ENCODE measurements around the gene CCDC149. TPM values are rescaled to one million over a fixed set of nuclear protein-coding genes. Genes with fewer than 3 reads are reported as not detected.

CCDC149 gene
- total RNA-seq, 1 experiment from 2014 or later, result 9.8 TPM

- no peaks in the 10 kb centered on the region for H3F3A ChIP-seq (ENCODE audit: insufficient read depth, low read depth)
- no peak overlapping the region for H2AFZ ChIP-seq
- TF ChIP-seq EZH2 (IDR thresholded peaks at IDR 0.05; ENCODE audit: low read depth), result no peak
- TF ChIP-seq CTCF (conservative IDR thresholded peaks at IDR 0.05), result no peak
- no peaks in the 10 kb centered on the region for H3K27me3 ChIP-seq (ENCODE audit: insufficient read depth, low read depth)
- H3K9me3 ChIP-seq (ENCODE audit: insufficient read depth, low read depth), result no peaks in the 10 kb centered on the region
- ChIA-PET CTCF (no interaction called here), POLR2A (ENCODE audit: unreplicated experiment) (no interaction called here)
- H3K4me1 ChIP-seq (replicated peaks; ENCODE audit: insufficient read depth), result no peaks in the 10 kb centered on the region
- H3K79me2 ChIP-seq (ENCODE audit: low read depth), result no peaks in the 10 kb centered on the region
- no peak overlapping the region for H3K4me3 ChIP-seq
- no peak overlapping the region for H3K27ac ChIP-seq
- no peak for DNase-seq
- no peaks in the 10 kb centered on the region for H4K20me1 ChIP-seq (ENCODE audit: insufficient read depth)
- intact Hi-C loops (cut with micrococcal nuclease; ENCODE audit: unreplicated experiment), result no loop called here
- H3K36me3 ChIP-seq (ENCODE audit: low read depth), result no peaks in the 10 kb centered on the region
- BruUV-seq (replicated peaks), result no TSS peak
- no peaks in the 10 kb centered on the region for H3K9me2 ChIP-seq (ENCODE audit: insufficient read depth)
- H3K4me2 ChIP-seq, result no peak overlapping the region
Observed at GRCh38 chr4:24888475-24889344, 24.1 kb downstream of the CCDC149 start.

- no TSS peak for BruUV-seq (replicated peaks)
- CTCF ChIA-PET, result no interaction called here
- intact Hi-C loops (cut with micrococcal nuclease; ENCODE audit: unreplicated experiment), result no loop called here
Observed at GRCh38 chr4:24887881-24888430, 24.9 kb downstream of the CCDC149 start.

GRCh38 chr4:24886596-24886995 is 26.2 kb downstream of the CCDC149 start:
- no peaks in the 10 kb centered on the region for H3K9me3 ChIP-seq (ENCODE audit: insufficient read depth, low read depth)
- H2AFZ ChIP-seq, result no peak overlapping the region
- no peaks in the 10 kb centered on the region for H3F3A ChIP-seq (ENCODE audit: insufficient read depth, low read depth)
- no peak overlapping the region for H3K4me3 ChIP-seq
- ChIA-PET CTCF (no interaction called here), POLR2A (ENCODE audit: unreplicated experiment) (no interaction called here)
- no peak overlapping the region for H3K27ac ChIP-seq
- no peaks in the 10 kb centered on the region for H3K9me2 ChIP-seq (ENCODE audit: insufficient read depth)
- no peak for DNase-seq
- H4K20me1 ChIP-seq (ENCODE audit: insufficient read depth), result no peaks in the 10 kb centered on the region
- no peaks in the 10 kb centered on the region for H3K27me3 ChIP-seq (ENCODE audit: insufficient read depth, low read depth)
- intact Hi-C loops (cut with micrococcal nuclease; ENCODE audit: unreplicated experiment), result no loop called here
- no peak for TF ChIP-seq CTCF (conservative IDR thresholded peaks at IDR 0.05)
- no peaks in the 10 kb centered on the region for H3K36me3 ChIP-seq (ENCODE audit: low read depth)
- H3K79me2 ChIP-seq (ENCODE audit: low read depth), result no peaks in the 10 kb centered on the region
- BruUV-seq (replicated peaks), result no TSS peak
- H3K4me2 ChIP-seq, result no peak overlapping the region
- no peaks in the 10 kb centered on the region for H3K4me1 ChIP-seq (replicated peaks; ENCODE audit: insufficient read depth)

More at GRCh38 chr4:24887881-24888430, 24.9 kb downstream of the CCDC149 start:
- Histone ChIP-seq H3K9me2 (ENCODE audit: insufficient read depth) (no peaks in the 10 kb centered on the region), H3K4me1 (replicated peaks; ENCODE audit: insufficient read depth) (no peaks in the 10 kb centered on the region), H3K4me3 (no peak overlapping the region), H4K20me1 (ENCODE audit: insufficient read depth) (no peaks in the 10 kb centered on the region), H3K79me2 (ENCODE audit: low read depth) (no peaks in the 10 kb centered on the region), H2AFZ (no peak overlapping the region), H3K27ac (no peak overlapping the region), H3K4me2 (no peak overlapping the region), H3K36me3 (ENCODE audit: low read depth) (no peaks in the 10 kb centered on the region), H3K9me3 (ENCODE audit: insufficient read depth, low read depth) (no peaks in the 10 kb centered on the region), H3F3A (ENCODE audit: insufficient read depth, low read depth) (no peaks in the 10 kb centered on the region), H3K27me3 (ENCODE audit: insufficient read depth, low read depth) (no peaks in the 10 kb centered on the region)
- no peak for DNase-seq
- TF ChIP-seq EZH2 (IDR thresholded peaks at IDR 0.05; ENCODE audit: low read depth), result no peak
- TF ChIP-seq CTCF (conservative IDR thresholded peaks at IDR 0.05), result no peak
- POLR2A ChIA-PET (ENCODE audit: unreplicated experiment), result interaction anchor here (0.5 kb wide), 1 partner anchor 44 kb away, joined by 5 read pairs; no protein-coding TSS in a partner anchor

Data from PC-9 (cell line).